Transverse colon (tissue), 3 donors: ENCODE measurements around the gene AGPAT2.

Experiments
- EP300 ChIP-seq: sonication (generic); formaldehyde crosslinking; IDR thresholded peaks from one replicate; pipeline ENCODE4 v1.6.1; 2017; ENCODE audit warnings: antibody characterized with exemption, low read depth
- POLR2A ChIP-seq: fragments of 450-650 bp; IDR thresholded peaks from one replicate; pipeline ENCODE4 v1.6.1; 2016; ENCODE audit warnings: antibody characterized with exemption, mild to moderate bottlenecking, moderate library complexity
- TF ChIP-seq, protein P1 (sequence below), 5 experiments: fragments of 200-600 bp in 3 of 5; fragments of 450-650 bp in 2 of 5; sonication (generic) in 3 of 5; IDR thresholded peaks; 1 replicate in 2 of 5; 2 replicates in 3 of 5; pipeline ENCODE4 v1.5.1; 2016 to 2017; ENCODE audit warnings: antibody characterized with exemption in 5 of 5, inconsistent platforms in 3 of 5, mild to moderate bottlenecking in 2 of 5, moderate library complexity in 1 of 5

DNA sequence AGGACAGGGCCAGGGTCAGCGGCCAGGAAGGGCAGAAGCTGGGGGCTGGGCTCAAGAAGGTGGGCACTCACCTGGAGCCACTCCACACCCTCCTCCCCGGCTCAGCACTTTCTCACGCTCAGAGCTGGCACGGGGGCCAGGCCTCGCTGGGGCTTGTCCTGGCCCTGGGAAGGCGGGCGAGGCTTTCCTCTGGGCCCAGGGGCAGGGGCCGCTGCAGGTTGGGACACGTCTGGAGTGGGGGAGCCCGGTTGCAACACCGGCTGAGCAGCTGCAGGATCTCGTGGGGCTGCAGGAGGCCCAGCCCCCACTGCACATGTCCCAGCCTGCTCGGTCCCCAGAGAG is 63.4 kb downstream of the AGPAT2 start:
- TF ChIP-seq, protein P1, sequence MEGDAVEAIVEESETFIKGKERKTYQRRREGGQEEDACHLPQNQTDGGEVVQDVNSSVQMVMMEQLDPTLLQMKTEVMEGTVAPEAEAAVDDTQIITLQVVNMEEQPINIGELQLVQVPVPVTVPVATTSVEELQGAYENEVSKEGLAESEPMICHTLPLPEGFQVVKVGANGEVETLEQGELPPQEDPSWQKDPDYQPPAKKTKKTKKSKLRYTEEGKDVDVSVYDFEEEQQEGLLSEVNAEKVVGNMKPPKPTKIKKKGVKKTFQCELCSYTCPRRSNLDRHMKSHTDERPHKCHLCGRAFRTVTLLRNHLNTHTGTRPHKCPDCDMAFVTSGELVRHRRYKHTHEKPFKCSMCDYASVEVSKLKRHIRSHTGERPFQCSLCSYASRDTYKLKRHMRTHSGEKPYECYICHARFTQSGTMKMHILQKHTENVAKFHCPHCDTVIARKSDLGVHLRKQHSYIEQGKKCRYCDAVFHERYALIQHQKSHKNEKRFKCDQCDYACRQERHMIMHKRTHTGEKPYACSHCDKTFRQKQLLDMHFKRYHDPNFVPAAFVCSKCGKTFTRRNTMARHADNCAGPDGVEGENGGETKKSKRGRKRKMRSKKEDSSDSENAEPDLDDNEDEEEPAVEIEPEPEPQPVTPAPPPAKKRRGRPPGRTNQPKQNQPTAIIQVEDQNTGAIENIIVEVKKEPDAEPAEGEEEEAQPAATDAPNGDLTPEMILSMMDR (IDR thresholded peaks at IDR 0.05), result no peak
- no peak for TF ChIP-seq POLR2A
- no peak for TF ChIP-seq EP300
